Urothelium cell line (cell line): ENCODE data around the gene HAS3.
A peak's percentile ranks its signal among the peaks of the same experiment; 100 is the strongest.

ENCODE experiments used
- DNase-seq: peaks from one replicate; pipeline ENCODE4 v3.0.0; 2011; ENCODE audit warnings: low spot score, mixed read lengths
- FAIRE-seq: peaks from 2 replicates; lab custom pipeline; 2011; peaks lifted over from hg19 to GRCh38; lab: Jason Lieb, UNC

HAS3 gene

GRCh38 chr16:69089091-69089910, 16.2 kb upstream of the HAS3 start:
- DNase-seq (no peak), FAIRE-seq (no peak)

DNA sequence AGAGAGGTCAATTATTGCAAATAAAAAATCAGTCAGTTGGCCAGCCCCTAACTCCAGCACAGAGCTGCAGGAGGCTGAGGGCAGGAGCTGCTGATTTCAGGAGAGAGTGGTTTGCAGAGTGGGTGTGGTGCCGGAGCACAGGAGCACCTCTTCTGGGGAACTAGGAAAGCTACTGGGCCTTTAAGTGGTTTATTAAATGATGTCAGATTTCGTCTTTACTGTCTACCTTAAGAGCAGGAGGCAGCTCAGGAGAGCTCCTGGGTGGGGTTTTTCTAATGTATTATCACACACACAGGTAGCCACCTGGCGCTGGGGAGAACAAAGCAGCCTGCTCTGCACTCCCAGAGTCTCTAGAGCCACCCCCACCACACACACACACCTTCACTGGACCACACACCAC, 11.5 kb upstream of the HAS3 start:
- no peak for DNase-seq
- FAIRE-seq: no peak

- no peak for FAIRE-seq
These were observed 11.0 kb upstream of the HAS3 start for GRCh38 chr16:69094501-69094900.

GRCh38 chr16:69095193-69095592, 10.3 kb upstream of the HAS3 start:
- FAIRE-seq: no peak
- DNase-seq: no peak

More at GRCh38 chr16:69094501-69094900, 11.0 kb upstream of the HAS3 start:
- no peak for DNase-seq

- no peak for DNase-seq
- no peak for FAIRE-seq
These were observed 5.3 kb upstream of the HAS3 start for GRCh38 chr16:69100071-69100691.

DNA sequence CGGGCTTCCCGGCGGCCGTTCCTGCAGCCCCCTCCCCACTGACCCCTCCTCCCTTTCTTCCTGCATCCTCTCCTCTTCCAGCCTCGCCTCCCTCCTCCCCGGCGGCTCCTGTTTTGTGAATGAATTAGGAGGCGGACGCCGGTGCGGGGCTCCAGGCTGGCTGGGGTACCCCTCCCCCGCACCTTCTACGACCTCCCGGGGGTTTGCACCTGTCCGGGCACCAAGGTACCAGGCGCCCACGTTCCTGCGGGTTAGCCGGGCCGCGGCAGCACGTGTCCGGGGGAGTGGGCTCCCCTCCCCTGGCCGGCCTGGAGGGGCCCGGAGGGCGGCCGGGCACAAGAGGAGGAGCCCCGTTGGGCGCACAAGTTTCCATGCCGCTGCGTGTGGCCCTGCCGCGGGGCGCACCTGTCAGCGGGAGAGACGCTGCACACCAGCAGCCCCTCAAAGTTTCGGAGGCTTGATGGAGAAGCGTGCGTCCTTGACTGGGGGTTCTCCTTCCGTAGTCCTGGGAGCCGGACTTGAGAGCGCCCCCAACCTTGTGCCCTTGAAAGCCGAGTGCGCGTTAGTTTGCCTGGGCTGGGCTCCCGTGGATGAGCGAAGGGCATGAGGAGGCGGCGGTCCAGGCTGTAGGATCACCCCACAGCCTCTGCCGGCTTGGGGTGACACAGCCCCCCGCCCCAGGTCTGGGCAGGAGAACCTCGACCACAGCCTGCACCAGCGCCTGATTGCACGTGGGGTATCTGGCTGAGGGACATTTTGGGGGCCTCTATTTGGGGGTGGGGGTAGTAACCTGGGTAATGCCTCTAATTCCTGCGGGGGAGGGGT, 1.2 kb downstream of the HAS3 start:
- FAIRE-seq: no peak
- DNase-seq: no peak

DNA sequence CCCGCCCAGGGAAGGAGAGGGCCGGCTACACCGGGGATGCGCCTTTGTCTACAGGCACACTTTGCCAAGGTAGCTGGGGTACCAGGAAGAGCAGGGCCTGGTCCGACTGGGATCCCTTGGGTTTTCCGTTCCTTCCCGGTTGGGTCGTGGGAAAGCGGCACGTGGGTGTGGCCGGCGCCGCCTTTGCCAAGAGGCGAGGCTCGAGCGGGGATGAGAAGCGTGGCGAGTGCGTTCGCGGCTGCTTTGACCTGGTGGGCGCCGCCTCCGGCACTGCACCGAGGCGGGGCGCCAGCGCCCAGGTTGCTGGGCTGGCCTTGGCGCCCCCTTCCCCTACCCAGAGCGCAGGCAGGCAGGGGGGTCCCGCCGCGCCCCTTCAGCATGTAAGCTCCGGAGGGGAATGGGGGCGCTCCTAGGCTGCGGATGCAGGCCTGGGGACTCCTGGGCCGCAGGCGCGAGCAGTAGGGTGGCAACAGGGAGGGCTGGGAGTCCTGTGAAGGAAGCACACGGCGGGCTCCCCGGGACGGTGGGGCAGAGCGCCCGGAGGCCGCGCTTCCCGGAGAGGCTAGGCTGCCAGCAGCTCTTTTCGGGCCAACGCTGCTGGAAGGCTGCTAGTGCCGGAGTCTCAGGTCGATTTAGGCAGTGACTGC, 2.0 kb downstream of the HAS3 start:
- FAIRE-seq (no peak), DNase-seq (no peak)

- FAIRE-seq (no peak), DNase-seq (no peak)
These were observed 2.8 kb downstream of the HAS3 start for GRCh38 chr16:69108064-69108904.

GRCh38 chr16:69108905-69109252, 3.4 kb downstream of the HAS3 start:
- FAIRE-seq: no peak
- no peak for DNase-seq

- FAIRE-seq (no peak), DNase-seq (no peak)
These were observed 4.2 kb downstream of the HAS3 start for GRCh38 chr16:69109486-69110270.

- no peak for FAIRE-seq
- no peak for DNase-seq
These were observed 5.0 kb downstream of the HAS3 start for GRCh38 chr16:69110406-69110805.

DNA sequence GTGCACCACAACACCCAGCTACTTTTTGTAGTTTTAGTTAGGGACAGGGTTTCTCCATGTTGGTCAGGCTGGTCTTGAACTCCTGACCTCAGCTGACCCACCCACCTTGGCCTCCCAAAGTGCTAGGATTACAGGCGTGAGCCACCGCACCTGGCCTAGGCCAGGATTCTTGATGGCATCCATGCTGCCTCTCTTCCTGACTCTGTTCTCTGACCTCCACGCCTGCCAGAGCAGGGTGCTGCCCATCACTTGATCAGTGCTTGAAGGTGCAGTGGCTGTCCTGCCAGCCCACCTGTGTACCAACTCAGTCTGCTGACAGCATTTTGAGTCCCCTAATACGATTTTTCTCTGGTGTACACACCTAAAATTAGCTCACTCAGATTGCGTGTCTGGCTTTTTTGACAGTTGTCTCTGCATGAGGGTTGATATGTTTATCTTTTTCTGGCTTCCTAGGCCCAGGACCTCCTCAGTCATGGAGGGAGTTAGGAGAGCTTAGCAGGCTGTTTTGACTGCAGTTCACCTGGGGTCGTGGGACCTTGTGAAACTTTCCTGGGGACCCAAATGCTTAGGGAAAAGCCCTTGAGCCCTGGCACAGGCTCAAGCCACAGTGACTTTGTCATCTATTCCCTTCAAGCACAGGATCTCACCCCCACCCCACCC, 5.9 kb downstream of the HAS3 start:
- FAIRE-seq: no peak

GRCh38 chr16:69111876-69112230, 6.4 kb downstream of the HAS3 start:
- no peak for DNase-seq
- FAIRE-seq: no peak

More for the DNA sequence above, 5.9 kb downstream of the HAS3 start:
- DNase-seq: no peak

DNA sequence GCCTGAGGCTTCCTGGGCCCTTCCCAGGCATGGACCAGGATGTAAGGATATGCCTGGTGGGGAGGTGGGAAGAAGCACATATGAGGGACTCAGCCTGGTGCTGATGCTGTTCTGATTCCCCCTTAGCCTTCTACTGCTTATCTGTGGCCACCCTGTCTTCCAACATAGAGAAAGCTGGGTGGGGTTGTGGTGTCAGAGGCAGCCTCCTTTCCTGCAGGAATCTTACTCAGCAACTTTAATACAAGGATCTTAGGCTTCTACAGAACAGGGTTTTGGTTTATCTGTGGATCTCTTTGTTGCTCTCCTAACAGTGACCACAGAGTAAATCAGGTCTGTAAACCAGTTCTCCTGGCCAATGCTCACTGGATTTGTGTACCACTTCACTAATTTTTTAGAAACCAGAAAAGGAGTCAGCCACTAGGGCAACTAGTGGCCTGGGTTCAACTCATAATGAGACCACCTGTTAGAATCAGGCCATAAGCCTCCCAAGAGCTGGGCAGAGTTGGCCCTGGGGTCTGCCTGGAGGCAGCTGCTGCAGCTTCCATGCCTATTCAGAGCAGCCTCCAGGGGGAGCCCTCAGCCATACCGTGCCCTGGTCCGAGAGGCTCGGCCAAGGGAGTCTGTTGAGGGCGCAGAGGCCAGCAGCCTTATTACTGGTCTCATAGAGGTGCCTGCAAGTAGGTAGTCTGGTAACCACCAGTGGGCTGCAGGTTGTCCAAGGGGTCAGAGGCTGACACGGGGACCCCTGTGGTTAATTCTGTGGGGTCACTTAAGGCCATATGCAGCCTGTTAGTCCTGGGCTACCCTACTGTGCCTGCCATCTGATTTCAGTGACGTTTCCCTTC, 7.1 kb downstream of the HAS3 start:
- DNase-seq (peak; percentile 80), FAIRE-seq (no peak)

GRCh38 chr16:69113216-69113615, 7.8 kb downstream of the HAS3 start:
- DNase-seq (no peak), FAIRE-seq (no peak)

DNA sequence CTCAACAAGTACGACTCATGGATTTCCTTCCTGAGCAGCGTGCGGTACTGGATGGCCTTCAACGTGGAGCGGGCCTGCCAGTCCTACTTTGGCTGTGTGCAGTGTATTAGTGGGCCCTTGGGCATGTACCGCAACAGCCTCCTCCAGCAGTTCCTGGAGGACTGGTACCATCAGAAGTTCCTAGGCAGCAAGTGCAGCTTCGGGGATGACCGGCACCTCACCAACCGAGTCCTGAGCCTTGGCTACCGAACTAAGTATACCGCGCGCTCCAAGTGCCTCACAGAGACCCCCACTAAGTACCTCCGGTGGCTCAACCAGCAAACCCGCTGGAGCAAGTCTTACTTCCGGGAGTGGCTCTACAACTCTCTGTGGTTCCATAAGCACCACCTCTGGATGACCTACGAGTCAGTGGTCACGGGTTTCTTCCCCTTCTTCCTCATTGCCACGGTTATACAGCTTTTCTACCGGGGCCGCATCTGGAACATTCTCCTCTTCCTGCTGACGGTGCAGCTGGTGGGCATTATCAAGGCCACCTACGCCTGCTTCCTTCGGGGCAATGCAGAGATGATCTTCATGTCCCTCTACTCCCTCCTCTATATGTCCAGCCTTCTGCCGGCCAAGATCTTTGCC, 9.0 kb downstream of the HAS3 start:
- FAIRE-seq: no peak

GRCh38 chr16:69114976-69115355, 9.5 kb downstream of the HAS3 start:
- no peak for FAIRE-seq
- DNase-seq: no peak

More for the DNA sequence above, 9.0 kb downstream of the HAS3 start:
- no peak for DNase-seq

- DNase-seq: no peak
- FAIRE-seq: no peak
These were observed 9.9 kb downstream of the HAS3 start for GRCh38 chr16:69115361-69115760.
